Erythroblast (primary cell): ENCODE data around the gene CCDC93.

Source experiments
- GATA1 ChIP-seq: IDR thresholded peaks from 2 replicates; pipeline ENCODE4 v1.6.1; 2011; ENCODE audit warnings: low read depth, mild to moderate bottlenecking, control low read depth, low read length, moderate library complexity
- POLR2A ChIP-seq: IDR thresholded peaks from 2 replicates; pipeline ENCODE4 v1.6.1; 2011; ENCODE audit warnings: mild to moderate bottlenecking, low read length

- TF ChIP-seq POLR2A (no peak), GATA1 (no peak)
Observed at GRCh38 chr2:118021356-118021755, 7.5 kb upstream of the CCDC93 start.
